AG10803 (cell line): ENCODE data around the gene PDZD2.

ENCODE experiments used
- DNase-seq: peaks from one replicate; pipeline ENCODE4 v3.0.0; 2010; ENCODE audit warnings: low read depth
- H3K4me3 ChIP-seq: 2 replicates; pipeline ENCODE4 v1.5.1; 2011; ENCODE audit warnings: mild to moderate bottlenecking, low read length, control low read depth
- TF ChIP-seq, protein P1 (sequence below): conservative IDR thresholded peaks from 2 replicates; pipeline ENCODE4 v1.5.1; 2011; ENCODE audit warnings: mild to moderate bottlenecking, low read length, control low read depth, inconsistent platforms

Gene PDZD2

GRCh38 chr5:32042551-32042961 is 403.6 kb downstream of the PDZD2 start:
- TF ChIP-seq, protein P1, sequence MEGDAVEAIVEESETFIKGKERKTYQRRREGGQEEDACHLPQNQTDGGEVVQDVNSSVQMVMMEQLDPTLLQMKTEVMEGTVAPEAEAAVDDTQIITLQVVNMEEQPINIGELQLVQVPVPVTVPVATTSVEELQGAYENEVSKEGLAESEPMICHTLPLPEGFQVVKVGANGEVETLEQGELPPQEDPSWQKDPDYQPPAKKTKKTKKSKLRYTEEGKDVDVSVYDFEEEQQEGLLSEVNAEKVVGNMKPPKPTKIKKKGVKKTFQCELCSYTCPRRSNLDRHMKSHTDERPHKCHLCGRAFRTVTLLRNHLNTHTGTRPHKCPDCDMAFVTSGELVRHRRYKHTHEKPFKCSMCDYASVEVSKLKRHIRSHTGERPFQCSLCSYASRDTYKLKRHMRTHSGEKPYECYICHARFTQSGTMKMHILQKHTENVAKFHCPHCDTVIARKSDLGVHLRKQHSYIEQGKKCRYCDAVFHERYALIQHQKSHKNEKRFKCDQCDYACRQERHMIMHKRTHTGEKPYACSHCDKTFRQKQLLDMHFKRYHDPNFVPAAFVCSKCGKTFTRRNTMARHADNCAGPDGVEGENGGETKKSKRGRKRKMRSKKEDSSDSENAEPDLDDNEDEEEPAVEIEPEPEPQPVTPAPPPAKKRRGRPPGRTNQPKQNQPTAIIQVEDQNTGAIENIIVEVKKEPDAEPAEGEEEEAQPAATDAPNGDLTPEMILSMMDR, result no peak
- DNase-seq, result no peak
- H3K4me3 ChIP-seq, result no peak overlapping the region

DNA sequence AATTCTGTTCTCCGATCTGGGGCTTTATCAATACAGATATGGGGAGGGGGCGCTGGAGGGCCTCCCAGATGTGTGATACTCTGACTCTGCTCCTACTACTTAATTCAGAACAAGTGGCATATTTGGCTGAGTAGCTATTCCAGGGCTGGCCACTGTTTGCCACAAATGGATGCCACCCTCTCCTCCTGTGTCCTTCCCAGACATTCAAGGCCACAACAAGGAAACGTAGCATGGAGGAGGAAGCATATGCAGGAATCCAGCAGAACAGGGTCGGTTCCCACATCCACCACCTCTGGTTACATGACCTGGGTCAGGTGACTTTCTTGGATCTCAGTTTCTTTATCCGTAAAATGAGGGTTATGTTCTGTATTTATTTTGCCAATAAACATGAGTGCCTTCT is 404.2 kb downstream of the PDZD2 start:
- H3K4me3 ChIP-seq, result no peak overlapping the region
- TF ChIP-seq, protein P1, result no peak
- DNase-seq, result no peak

DNA sequence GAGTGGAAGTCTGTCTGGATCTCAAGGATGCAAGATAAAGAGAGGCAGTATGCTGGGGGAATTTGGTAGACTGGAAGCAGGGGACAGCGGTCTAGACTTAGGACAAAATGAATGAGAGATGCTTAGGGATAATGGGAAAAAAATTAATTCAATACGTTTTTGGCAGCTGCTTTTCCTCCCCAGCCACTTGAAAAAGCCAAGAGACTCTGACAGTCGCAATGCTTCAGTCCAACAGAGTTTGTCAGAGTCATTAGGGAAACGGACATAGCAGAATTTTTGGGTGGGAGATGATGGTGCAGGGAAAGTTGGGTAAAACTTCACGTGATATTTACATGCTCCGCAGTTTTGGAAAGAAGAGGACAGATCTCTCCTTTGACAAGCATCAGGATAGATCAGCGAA is 405.5 kb downstream of the PDZD2 start:
- no peak for DNase-seq
- no peak overlapping the region for H3K4me3 ChIP-seq
- TF ChIP-seq, protein P1, result no peak

- DNase-seq, result peak; percentile 50
- TF ChIP-seq, protein P1, result no peak
- no peak overlapping the region for H3K4me3 ChIP-seq
Measured at GRCh38 chr5:32044939-32045338, 406.0 kb downstream of the PDZD2 start.

- DNase-seq, result no peak
- TF ChIP-seq, protein P1, result no peak
- H3K4me3 ChIP-seq, result no peak overlapping the region
Measured at GRCh38 chr5:32047056-32047455, 408.1 kb downstream of the PDZD2 start.

DNA sequence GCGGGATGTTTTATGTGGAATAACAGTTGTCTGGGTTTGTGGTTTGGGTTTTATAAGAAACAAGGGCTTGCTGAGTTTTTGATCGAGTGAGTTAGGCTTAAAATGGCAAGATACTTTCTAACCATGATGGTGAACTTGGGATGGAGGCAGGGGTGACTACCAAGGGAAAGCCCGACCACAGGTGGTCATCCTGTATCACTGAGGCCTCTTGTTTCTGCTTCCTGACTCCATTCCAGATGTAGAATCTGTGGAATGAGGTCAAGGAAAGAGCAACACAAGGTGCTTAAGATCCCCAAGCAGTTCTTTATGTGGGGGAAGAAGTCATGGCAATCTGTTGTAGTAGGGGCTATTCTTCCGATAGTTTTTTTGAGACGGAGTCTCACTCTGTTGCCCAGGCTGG is 412.9 kb downstream of the PDZD2 start:
- TF ChIP-seq, protein P1, result no peak
- no peak for DNase-seq
- no peak overlapping the region for H3K4me3 ChIP-seq

DNA sequence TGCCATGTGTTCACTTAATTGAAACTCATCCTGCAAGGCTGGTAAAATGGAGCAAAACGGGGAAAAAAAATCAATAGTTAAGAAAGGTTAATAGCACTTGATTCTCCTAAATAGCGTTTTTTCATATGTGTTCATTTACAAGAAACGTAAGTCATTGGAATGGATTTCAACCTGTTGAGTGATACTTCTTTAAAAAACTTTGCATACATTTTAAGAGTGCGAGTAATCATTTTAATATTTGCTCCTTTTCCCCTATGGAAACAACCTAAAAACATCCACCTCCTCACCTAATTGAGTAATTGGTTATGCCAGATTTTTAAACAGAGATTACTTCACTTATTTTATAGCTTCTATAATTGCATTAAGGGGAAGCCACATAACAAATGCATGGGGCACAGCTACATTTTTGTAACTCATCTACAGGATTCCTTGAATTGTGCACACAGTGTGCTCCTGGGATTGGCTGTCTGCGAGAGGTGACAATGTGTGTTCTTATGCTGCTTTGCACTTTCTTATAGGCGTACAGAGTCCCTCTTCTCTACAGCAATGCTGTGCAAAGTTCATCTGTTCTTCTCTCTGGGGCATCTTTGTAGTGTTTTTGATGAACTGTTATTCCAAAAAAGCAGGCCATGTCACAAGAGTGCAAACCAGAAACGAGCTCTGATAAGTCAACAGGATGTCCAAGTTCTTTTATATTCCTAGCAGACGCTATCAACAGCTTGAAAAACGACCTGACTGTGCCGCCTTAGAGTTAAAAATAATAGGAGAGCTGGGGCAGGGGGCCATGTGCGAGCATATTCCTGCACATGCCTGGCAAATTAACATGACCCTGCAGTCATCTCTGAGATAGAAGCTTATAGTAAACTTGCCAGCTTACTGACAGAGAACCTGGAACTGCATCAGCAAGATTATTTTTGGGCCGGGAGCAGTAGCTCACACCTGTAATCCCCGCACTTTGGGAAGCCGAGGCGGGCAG is 417.2 kb downstream of the PDZD2 start:
- no peak overlapping the region for H3K4me3 ChIP-seq
- TF ChIP-seq, protein P1, result no peak
- no peak for DNase-seq
